RWPE2 (cell line): ENCODE measurements around the gene TAF12.
"Not testable (repeated sequence)": the region's sequence is repeated elsewhere in the genome, so short reads cannot be mapped to it uniquely, and the experiment has no call there.

Experiments
- ATAC-seq: fragments of 200-7000 bp; cut with Tn5 transposase; 3 replicates; pipeline ENCODE4 v1.9.1; 2021; ENCODE audit warnings: low read depth
- DNase-seq: peaks from one replicate; pipeline ENCODE4 v3.0.0-alpha.2; 2020; ENCODE audit warnings: low spot score
- H3K27ac ChIP-seq: fragments of 450-650 bp; 2 replicates; pipeline ENCODE4 v1.5.1; 2017; ENCODE audit warnings: mild to moderate bottlenecking; ENCODE audit not compliant: poor library complexity, severe bottlenecking
- H3K27me3 ChIP-seq: fragments of 250-450 bp; sonication (Bioruptor Pico); 2 replicates; pipeline ENCODE4 v1.5.1; 2021; ENCODE audit warnings: mild to moderate bottlenecking, moderate library complexity; ENCODE audit not compliant: insufficient read depth, poor library complexity, severe bottlenecking
- H3K36me3 ChIP-seq: fragments of 250-450 bp; sonication (Bioruptor Pico); 2 replicates; pipeline ENCODE4 v1.5.1; 2020; ENCODE audit warnings: low read depth, mild to moderate bottlenecking, moderate library complexity
- H3K4me1 ChIP-seq: fragments of 250-450 bp; sonication (Bioruptor Pico); 2 replicates; pipeline ENCODE4 v1.5.1; 2021; ENCODE audit warnings: mild to moderate bottlenecking, moderate library complexity; ENCODE audit not compliant: insufficient read depth, poor library complexity, severe bottlenecking
- H3K4me3 ChIP-seq: fragments of 250-450 bp; sonication (Bioruptor Pico); 2 replicates; pipeline ENCODE4 v1.5.1; 2021; ENCODE audit warnings: mild to moderate bottlenecking, moderate library complexity; ENCODE audit not compliant: severe bottlenecking
- H3K9me3 ChIP-seq: fragments of 250-450 bp; sonication (Bioruptor Pico); 2 replicates; pipeline ENCODE4 v1.5.1; 2021; ENCODE audit warnings: mild to moderate bottlenecking, moderate library complexity; ENCODE audit not compliant: severe bottlenecking
- TF ChIP-seq, protein P1 (sequence below): fragments of 450-650 bp; IDR thresholded peaks from one replicate; pipeline ENCODE4 v1.5.1; 2017; ENCODE audit warnings: mild to moderate bottlenecking, moderate library complexity; ENCODE audit not compliant: poor library complexity, severe bottlenecking

TAF12 gene

DNA sequence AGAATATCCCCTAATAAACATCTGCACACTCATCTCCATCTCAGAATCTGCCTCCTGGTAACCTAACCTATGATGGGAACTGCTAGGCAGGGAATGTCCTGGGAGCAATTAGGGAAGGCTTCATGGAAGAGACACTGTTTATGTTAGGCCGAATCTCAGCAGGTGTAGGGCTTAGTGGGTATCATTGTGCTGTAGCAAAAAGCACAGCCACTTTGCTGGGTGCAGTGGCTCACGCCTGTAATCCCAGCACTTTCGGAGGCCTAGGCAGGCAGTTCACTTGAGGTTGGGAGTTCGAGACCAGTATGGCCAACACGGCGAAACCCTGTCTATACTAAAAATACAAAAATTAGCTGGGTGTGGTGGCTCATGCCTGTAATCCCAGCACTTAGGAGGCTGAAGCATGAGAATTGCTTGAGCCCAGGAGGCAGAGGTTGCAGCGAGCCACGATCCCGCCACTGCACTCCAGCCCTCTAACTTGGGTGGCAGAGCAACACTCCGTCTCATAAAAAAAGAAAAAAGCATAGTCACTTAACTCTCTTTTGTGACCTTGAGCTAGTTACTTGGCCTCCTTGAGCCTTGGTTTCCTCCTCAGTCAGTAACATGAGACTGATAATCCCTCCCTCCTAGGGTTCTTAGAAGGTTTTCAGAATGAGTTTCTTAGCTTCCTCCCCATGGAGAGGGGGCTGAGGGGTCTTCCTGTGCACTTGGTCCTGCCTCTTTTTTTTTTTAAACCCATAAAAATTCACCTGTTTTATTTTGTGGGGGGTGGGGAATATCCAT is 47.3 kb downstream of the TAF12 start:
- no peaks in the 10 kb centered on the region for H3K27me3 ChIP-seq
- H3K27ac ChIP-seq, result no peak overlapping the region
- H3K4me1 ChIP-seq, result peaks cover 3% of the 10 kb centered on the region
- TF ChIP-seq, protein P1, sequence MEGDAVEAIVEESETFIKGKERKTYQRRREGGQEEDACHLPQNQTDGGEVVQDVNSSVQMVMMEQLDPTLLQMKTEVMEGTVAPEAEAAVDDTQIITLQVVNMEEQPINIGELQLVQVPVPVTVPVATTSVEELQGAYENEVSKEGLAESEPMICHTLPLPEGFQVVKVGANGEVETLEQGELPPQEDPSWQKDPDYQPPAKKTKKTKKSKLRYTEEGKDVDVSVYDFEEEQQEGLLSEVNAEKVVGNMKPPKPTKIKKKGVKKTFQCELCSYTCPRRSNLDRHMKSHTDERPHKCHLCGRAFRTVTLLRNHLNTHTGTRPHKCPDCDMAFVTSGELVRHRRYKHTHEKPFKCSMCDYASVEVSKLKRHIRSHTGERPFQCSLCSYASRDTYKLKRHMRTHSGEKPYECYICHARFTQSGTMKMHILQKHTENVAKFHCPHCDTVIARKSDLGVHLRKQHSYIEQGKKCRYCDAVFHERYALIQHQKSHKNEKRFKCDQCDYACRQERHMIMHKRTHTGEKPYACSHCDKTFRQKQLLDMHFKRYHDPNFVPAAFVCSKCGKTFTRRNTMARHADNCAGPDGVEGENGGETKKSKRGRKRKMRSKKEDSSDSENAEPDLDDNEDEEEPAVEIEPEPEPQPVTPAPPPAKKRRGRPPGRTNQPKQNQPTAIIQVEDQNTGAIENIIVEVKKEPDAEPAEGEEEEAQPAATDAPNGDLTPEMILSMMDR, result no peak
- DNase-seq, result no peak
- H3K4me3 ChIP-seq, result no peak overlapping the region
- no peaks in the 10 kb centered on the region for H3K36me3 ChIP-seq
- ATAC-seq, result no peak
- H3K9me3 ChIP-seq, result no peaks in the 10 kb centered on the region

DNA sequence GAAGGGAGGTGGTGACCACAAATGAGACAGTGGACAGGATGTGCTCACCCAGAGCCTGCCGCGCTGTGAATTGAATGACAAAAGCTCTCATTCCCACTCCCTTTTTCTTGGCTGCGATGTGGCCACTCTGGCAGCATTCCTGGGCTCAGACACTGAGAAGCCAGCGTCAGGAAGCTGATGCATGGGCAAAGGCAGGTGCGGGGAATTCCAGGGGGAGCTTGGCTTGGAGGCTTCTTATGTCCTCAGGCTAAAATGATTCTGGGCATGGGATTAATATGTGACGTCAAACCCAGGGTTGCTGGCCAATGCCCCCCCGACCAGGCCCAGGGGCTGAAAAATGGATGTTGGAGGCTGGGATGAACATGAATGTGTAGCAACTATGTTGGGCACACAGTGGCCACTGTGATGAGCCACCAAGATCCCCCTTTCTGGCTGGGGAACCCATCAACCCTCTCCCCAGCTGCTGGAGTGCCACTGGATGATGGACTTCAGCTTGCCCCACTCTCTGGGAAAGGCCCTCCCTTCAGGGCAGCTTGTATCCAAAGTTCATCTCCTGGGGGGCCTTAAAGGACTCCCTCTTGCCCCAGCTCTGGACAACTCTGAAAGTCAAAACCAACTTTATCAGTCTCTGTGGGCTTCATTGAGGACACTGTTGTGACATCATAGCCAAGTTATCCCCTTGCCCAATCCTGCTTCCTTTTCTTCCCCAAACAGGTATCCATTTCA is 48.0 kb downstream of the TAF12 start:
- not testable (repeated sequence) for H3K27me3 ChIP-seq, H3K9me3 ChIP-seq, H3K36me3 ChIP-seq, H3K4me1 ChIP-seq, H3K27ac ChIP-seq, H3K4me3 ChIP-seq
- ATAC-seq, result peak; percentile 46
- DNase-seq, result peak; percentile 73

DNA sequence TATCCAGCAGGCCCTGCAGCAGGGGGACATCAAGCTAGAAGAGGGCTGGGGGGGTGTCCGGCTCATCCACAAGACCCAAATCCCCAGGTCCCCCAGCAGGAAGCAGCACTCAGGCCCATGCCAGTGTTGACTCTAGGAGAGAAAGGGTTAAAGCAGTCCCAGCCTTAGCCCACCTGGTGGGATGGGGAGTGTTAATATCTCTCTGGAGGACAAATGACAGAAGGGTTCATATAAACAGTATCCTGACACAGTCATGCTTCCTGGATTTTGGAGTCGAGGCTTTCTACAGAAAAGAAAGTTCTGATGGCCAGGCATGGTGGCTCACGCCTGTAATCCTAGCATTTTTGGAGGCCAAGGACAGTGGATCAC is 48.9 kb downstream of the TAF12 start:
- not testable (repeated sequence) for DNase-seq, H3K36me3 ChIP-seq, H3K27me3 ChIP-seq, H3K9me3 ChIP-seq, H3K27ac ChIP-seq, ATAC-seq, H3K4me1 ChIP-seq, H3K4me3 ChIP-seq

DNA sequence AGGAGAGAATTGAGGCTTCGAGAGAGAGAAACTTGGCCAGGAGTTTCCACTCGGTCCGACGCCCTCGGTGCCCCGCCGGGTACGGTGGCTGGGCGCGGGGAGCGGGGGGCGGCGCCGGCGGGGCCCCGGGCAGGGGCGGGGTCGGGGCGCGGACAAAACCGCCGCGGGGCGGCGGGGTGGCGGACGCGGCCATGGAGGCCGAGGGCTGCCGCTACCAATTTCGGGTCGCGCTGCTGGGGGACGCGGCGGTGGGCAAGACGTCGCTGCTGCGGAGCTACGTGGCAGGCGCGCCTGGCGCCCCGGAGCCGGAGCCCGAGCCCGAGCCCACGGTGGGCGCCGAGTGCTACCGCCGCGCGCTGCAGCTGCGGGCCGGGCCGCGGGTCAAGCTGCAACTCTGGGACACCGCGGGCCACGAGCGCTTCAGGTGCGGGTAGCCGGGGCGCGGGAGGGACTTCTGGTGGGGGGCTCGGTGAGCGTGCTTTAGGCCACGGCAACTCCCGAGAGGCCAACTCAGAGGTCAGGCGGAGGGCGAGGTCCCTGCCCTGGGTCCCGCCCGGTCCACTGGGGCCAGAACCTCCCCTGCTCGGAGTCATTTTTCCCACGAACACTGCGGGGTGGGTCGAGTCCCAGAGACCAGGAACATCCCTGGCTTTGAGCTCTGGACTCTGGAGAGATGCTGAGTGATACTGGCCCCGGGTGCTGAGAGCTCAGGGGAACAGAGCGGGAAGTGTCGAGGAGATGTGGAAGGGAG is 50.4 kb downstream of the TAF12 start:
- DNase-seq, result no peak

DNA sequence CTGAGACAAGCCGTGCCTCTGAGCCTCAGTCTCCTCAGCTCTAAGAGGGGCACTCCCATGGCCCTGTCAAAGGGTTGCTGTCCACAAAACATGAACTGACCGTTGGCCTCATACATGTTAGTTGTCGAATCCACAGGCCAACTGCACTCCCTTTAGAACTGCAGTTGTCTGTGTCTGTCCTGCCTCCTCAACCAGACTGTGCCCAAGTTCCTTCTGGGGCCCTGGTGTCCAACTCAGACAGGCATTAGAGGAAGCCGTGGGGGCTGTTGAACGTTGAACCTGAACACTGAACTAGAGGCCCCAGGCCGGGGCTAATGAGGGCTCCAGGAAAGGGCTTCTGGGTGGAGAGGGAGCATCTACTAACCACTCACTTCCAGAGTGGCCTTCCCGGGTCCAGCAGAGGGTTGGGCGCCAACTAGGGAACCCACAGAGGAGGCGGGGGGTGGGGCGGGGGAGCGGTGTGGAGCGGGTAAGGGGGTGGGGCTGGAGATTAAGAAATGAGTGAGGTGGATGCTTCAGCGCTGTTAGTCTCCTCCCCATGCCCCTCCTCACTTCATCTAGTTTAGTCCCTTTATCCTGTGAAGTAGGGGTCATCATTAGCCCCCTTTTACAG is 51.1 kb downstream of the TAF12 start, which contains the start of gene RAB42:
TSS of gene RAB42 (plus strand) at position 558 of the 613 bp plus-strand sequence. CDS start 247 bp downstream, outside the sequence.
- Histone ChIP-seq H3K9me3 (no peaks in the 10 kb centered on the region), H3K4me1 (no peaks in the 10 kb centered on the region), H3K4me3 (peak within 1 kb of the TSS; percentile 42), H3K27ac (no peak within 1 kb of the TSS), H3K36me3 (no peaks in the 10 kb centered on the region), H3K27me3 (no peaks in the 10 kb centered on the region)
- TF ChIP-seq, protein P1, result no peak
- ATAC-seq (peak; percentile 32; the same call in 2 of the 3 replicates), DNase-seq (no peak)

More for the DNA sequence above, 50.4 kb downstream of the TAF12 start:
- TF ChIP-seq, protein P1, result no peak
- Histone ChIP-seq H3K4me3 (peak overlapping the region; percentile 42), H3K36me3 (no peaks in the 10 kb centered on the region), H3K27me3 (no peaks in the 10 kb centered on the region), H3K27ac (no peak overlapping the region), H3K9me3 (no peaks in the 10 kb centered on the region), H3K4me1 (no peaks in the 10 kb centered on the region)
- ATAC-seq, result peak; percentile 39

DNA sequence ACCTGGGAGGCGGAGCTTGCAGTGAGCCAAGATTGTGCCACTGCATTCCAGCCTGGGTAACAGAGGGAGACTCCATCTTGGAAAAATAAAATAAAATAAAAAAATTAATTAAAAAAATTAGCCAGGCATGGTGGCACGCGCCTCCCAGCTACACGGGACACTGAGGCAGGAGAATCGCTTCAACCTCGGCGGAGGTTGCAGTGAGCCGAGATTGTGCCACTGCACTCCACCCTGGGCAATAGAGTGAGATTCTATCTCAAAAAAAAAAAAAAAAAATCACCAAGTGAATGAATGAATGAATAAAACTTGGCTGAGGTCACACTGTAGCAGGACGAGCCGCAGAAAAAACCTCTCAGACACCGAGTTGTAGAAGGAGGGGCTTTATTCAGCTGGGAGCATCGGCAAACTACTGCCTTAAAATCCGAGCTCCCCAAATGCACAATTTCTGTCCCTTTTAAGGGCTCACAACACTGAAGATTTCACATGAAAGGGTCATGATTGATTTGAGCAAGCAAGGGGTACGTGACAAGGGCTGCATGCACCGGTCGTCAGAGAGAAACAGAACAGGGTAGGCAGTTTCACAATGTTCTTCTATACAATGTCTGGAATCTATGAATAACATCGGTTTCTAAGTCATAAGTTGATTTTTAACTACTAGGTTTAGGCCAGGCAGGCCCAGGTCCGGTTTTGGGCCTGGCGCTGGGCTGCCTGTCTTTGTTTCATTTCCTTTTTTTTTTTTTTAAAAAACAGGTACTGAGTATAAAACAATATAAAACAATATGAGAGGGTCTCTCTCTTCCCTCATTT is 56.1 kb downstream of the TAF12 start:
- not testable (repeated sequence) for H3K27ac ChIP-seq, H3K9me3 ChIP-seq, H3K27me3 ChIP-seq, ATAC-seq, H3K4me3 ChIP-seq, H3K36me3 ChIP-seq, DNase-seq, H3K4me1 ChIP-seq
